Bone marrow (tissue), 2 donors: ENCODE data around the gene CAPNS1.
"Not testable (repeated sequence)": the region's sequence is repeated elsewhere in the genome, so short reads cannot be mapped to it uniquely, and the experiment has no call there.

Experiments
- DNase-seq, 2 donors: peaks; one replicate each; lab custom pipeline; 2025; lab: John Stamatoyannopoulos, UW

CAPNS1 gene

GRCh38 chr19:36151144-36152018, 11.5 kb downstream of the CAPNS1 start:
- DNase-seq: no peak

GRCh38 chr19:36152019-36152351, 12.1 kb downstream of the CAPNS1 start:
- no peak for DNase-seq

GRCh38 chr19:36152352-36153091, 12.7 kb downstream of the CAPNS1 start, which contains the start of gene COX7A1:
Gene COX7A1 (minus strand): TSS chr19:36152447. CDS start chr19:36152407, 40 bp downstream.
- no peak for DNase-seq

- DNase-seq: no peak
Observed at GRCh38 chr19:36153126-36153525, 13.3 kb downstream of the CAPNS1 start.

- DNase-seq: no peak
Observed at GRCh38 chr19:36160821-36161596, 21.1 kb downstream of the CAPNS1 start.

- DNase-seq: no peak
Observed at GRCh38 chr19:36163813-36164212, 23.9 kb downstream of the CAPNS1 start.

- no peak for DNase-seq
Observed at GRCh38 chr19:36169084-36169760, 29.4 kb downstream of the CAPNS1 start.

GRCh38 chr19:36172852-36173251, 33.0 kb downstream of the CAPNS1 start:
- no peak for DNase-seq

- DNase-seq: not testable (repeated sequence)
Observed at GRCh38 chr19:36173846-36174245, 34.0 kb downstream of the CAPNS1 start.

- DNase-seq: not testable (repeated sequence)
Observed at GRCh38 chr19:36179077-36179476, 39.2 kb downstream of the CAPNS1 start.

- no peak for DNase-seq
Observed at GRCh38 chr19:36182612-36183244, 42.9 kb downstream of the CAPNS1 start.

- DNase-seq: no peak
Observed at GRCh38 chr19:36183245-36183628, 43.4 kb downstream of the CAPNS1 start.

- not testable (repeated sequence) for DNase-seq
Observed at GRCh38 chr19:36186722-36187121, 46.9 kb downstream of the CAPNS1 start.

GRCh38 chr19:36196249-36196648, 56.4 kb downstream of the CAPNS1 start:
- no peak for DNase-seq

GRCh38 chr19:36198119-36198518, 58.3 kb downstream of the CAPNS1 start:
- DNase-seq: no peak
